Prostate gland (tissue), 2 donors: ENCODE data around the gene CFAP68.
"Not testable (repeated sequence)": the region's sequence is repeated elsewhere in the genome, so short reads cannot be mapped to it uniquely, and the experiment has no call there.

Source experiments
- CTCF ChIP-seq, 4 experiments: fragments of 200-600 bp in 2 of 4; fragments of 450-650 bp in 2 of 4; sonication (generic) in 2 of 4; IDR thresholded peaks; 1 replicate in 3 of 4; 2 replicates in 1 of 4; pipeline ENCODE4 v1.5.1; 2016 to 2019; ENCODE audit warnings: antibody characterized with exemption in 4 of 4, mild to moderate bottlenecking in 2 of 4, moderate library complexity in 2 of 4
- POLR2A ChIP-seq: fragments of 450-650 bp; IDR thresholded peaks from one replicate; pipeline ENCODE4 v1.6.1; 2016; ENCODE audit warnings: antibody characterized with exemption, mild to moderate bottlenecking

- not testable (repeated sequence) for TF ChIP-seq CTCF (IDR thresholded peaks at IDR 0.05); POLR2A
Observed at GRCh38 chr11:111933176-111933575, 53.8 kb downstream of the CFAP68 start.
